GM23248 (cell line): ENCODE measurements around the gene BOD1L2. TPM values are rescaled to one million over a fixed set of nuclear protein-coding genes. Genes with fewer than 3 reads are reported as not detected.

Experiments used
- DNase-seq: peaks from one replicate; pipeline ENCODE4 v3.0.0-alpha.2; 2015
- H2AFZ ChIP-seq: fragments of 200-600 bp; sonication (generic); 2 replicates; pipeline ENCODE4 v1.6.1; 2016; ENCODE audit warnings: antibody characterized with exemption
- H3F3A ChIP-seq: fragments of 200-600 bp; sonication (generic); 2 replicates; pipeline ENCODE4 v1.6.1; 2016; ENCODE audit warnings: mild to moderate bottlenecking, antibody characterized with exemption, mixed run types; ENCODE audit not compliant: insufficient read depth
- H3K27ac ChIP-seq: fragments of 200-600 bp; sonication (generic); 2 replicates; pipeline ENCODE4 v1.5.1; 2016; ENCODE audit warnings: mild to moderate bottlenecking
- H3K27me3 ChIP-seq: fragments of 200-600 bp; sonication (generic); replicated peaks from 2 replicates; pipeline ENCODE4 v1.6.1; 2016; ENCODE audit warnings: mild to moderate bottlenecking; ENCODE audit not compliant: insufficient read depth
- H3K36me3 ChIP-seq: fragments of 200-600 bp; sonication (generic); 2 replicates; pipeline ENCODE4 v1.6.1; 2016; ENCODE audit warnings: low read depth, mild to moderate bottlenecking
- H3K4me1 ChIP-seq: fragments of 200-600 bp; sonication (generic); 2 replicates; pipeline ENCODE4 v1.6.1; 2016; ENCODE audit warnings: mild to moderate bottlenecking; ENCODE audit not compliant: insufficient read depth
- H3K4me2 ChIP-seq: fragments of 200-600 bp; sonication (generic); one replicate; pipeline ENCODE4 v1.6.1; 2016; ENCODE audit warnings: mild to moderate bottlenecking; ENCODE audit not compliant: unreplicated experiment
- H3K4me3 ChIP-seq: fragments of 200-600 bp; sonication (generic); 2 replicates; pipeline ENCODE4 v1.5.1; 2016; ENCODE audit warnings: mild to moderate bottlenecking
- H3K79me2 ChIP-seq: fragments of 200-600 bp; sonication (generic); 2 replicates; pipeline ENCODE4 v1.6.1; 2016; ENCODE audit warnings: mild to moderate bottlenecking; ENCODE audit not compliant: insufficient read depth
- H3K9ac ChIP-seq: fragments of 200-600 bp; sonication (generic); 2 replicates; pipeline ENCODE4 v1.6.1; 2016; ENCODE audit warnings: mild to moderate bottlenecking
- H3K9me2 ChIP-seq: fragments of 200-600 bp; sonication (generic); 2 replicates; pipeline ENCODE4 v1.6.1; 2016; ENCODE audit warnings: mixed run types, mild to moderate bottlenecking, moderate library complexity; ENCODE audit not compliant: insufficient read depth
- H3K9me3 ChIP-seq: fragments of 200-600 bp; sonication (generic); one replicate; pipeline ENCODE4 v1.6.1; 2017; ENCODE audit warnings: low read depth
- H4K20me1 ChIP-seq: fragments of 200-600 bp; sonication (generic); 2 replicates; pipeline ENCODE4 v1.6.0; 2016; ENCODE audit not compliant: insufficient read depth
- EZH2 ChIP-seq: fragments of 200-600 bp; sonication (generic); IDR thresholded peaks from 2 replicates; pipeline ENCODE4 v1.6.1; 2018; ENCODE audit warnings: antibody characterized with exemption, mild to moderate bottlenecking; ENCODE audit not compliant: insufficient read depth, poor library complexity, severe bottlenecking
- EZH2phosphoT487 ChIP-seq: fragments of 200-600 bp; sonication (generic); IDR thresholded peaks from 2 replicates; pipeline ENCODE4 v1.6.1; 2018; ENCODE audit warnings: antibody characterized with exemption, moderate library complexity, mild to moderate bottlenecking, low read depth; ENCODE audit not compliant: insufficient read depth
- WGBS, 2 experiments: methylation state at CpG; one replicate each; pipeline ENCODE4 v1.1.6; 2015 to 2017; ENCODE audit warnings: low lambda C conversion rate in 2 of 2, low coverage in 1 of 2; ENCODE audit errors: missing lambda C conversion rate in 2 of 2; 5-methylcytosine and 5-hydroxymethylcytosine counted together
- in situ Hi-C: fragments of 300-500 bp; cut with MboI; formaldehyde crosslinking; loops from 2 replicates; pipeline ENCODE4 v1.15.0; 2020
- polyA plus RNA-seq: library from polyadenylated mRNA; unstranded; fragments of >200 nt; fragmentation: Nextera tagmentation; extraction: Ambion mirVana; gene quantifications from 2 replicates; pipeline ENCODE4 v1.2.1, GENCODE V29; 2016
- total RNA-seq: library from RNA; depleted of rRNA; stranded (reverse); fragments of >200 nt; shearing (Covaris generic); gene quantifications from 2 replicates; pipeline ENCODE4 v1.2.3, GENCODE V29; 2014

Gene BOD1L2
- total and polyA plus RNA-seq, 2 experiments from 2014 or later, result not detected

GRCh38 chr18:57150828-57151227, 3.9 kb downstream of the BOD1L2 start:
- H3K36me3 ChIP-seq, result no peaks in the 10 kb centered on the region
- no peak overlapping the region for H3K9ac ChIP-seq
- H4K20me1 ChIP-seq, result no peaks in the 10 kb centered on the region
- H3K4me2 ChIP-seq, result no peak overlapping the region
- H3K9me2 ChIP-seq, result no peaks in the 10 kb centered on the region
- no peak for DNase-seq
- H3K27me3 ChIP-seq, result no peaks in the 10 kb centered on the region; the same call in 1 of the 2 replicates
- no peak overlapping the region for H3K27ac ChIP-seq
- in situ Hi-C loops, result no loop called here
- H3K4me3 ChIP-seq, result no peak overlapping the region
- H3K79me2 ChIP-seq, result no peaks in the 10 kb centered on the region
- TF ChIP-seq EZH2phosphoT487, result no peak
- TF ChIP-seq EZH2, result no peak
- H3K9me3 ChIP-seq, result no peaks in the 10 kb centered on the region
- 0 to 1% methylated on average over 6 to 7 of the region's 7 CpGs for WGBS, 2 experiments
- no peaks in the 10 kb centered on the region for H3F3A ChIP-seq
- H3K4me1 ChIP-seq, result no peaks in the 10 kb centered on the region
- H2AFZ ChIP-seq, result no peak overlapping the region

GRCh38 chr18:57154191-57154830, 7.4 kb downstream of the BOD1L2 start:
- WGBS, 2 experiments, result 33 to 36% methylated on average over 13 of the region's 13 CpGs
- no peaks in the 10 kb centered on the region for H3K9me2 ChIP-seq
- DNase-seq, result no peak
- H3K27ac ChIP-seq, result no peak overlapping the region
- no peaks in the 10 kb centered on the region for H3K9me3 ChIP-seq
- in situ Hi-C loops, result no loop called here
- no peaks in the 10 kb centered on the region for H3K4me1 ChIP-seq
- no peaks in the 10 kb centered on the region for H3K36me3 ChIP-seq
- H3K27me3 ChIP-seq, result no peaks in the 10 kb centered on the region; the same call in 1 of the 2 replicates
- H3K9ac ChIP-seq, result no peak overlapping the region
- no peak overlapping the region for H2AFZ ChIP-seq
- no peak overlapping the region for H3K4me2 ChIP-seq
- no peaks in the 10 kb centered on the region for H3F3A ChIP-seq
- no peaks in the 10 kb centered on the region for H4K20me1 ChIP-seq
- no peaks in the 10 kb centered on the region for H3K79me2 ChIP-seq
- TF ChIP-seq EZH2phosphoT487 (no peak), EZH2 (no peak)
- H3K4me3 ChIP-seq, result no peak overlapping the region

- H4K20me1 ChIP-seq, result no peaks in the 10 kb centered on the region
- no peak overlapping the region for H2AFZ ChIP-seq
- no peaks in the 10 kb centered on the region for H3K9me2 ChIP-seq
- H3K4me1 ChIP-seq, result no peaks in the 10 kb centered on the region
- DNase-seq, result no peak
- no peak overlapping the region for H3K9ac ChIP-seq
- no peaks in the 10 kb centered on the region for H3K79me2 ChIP-seq
- H3K4me2 ChIP-seq, result no peak overlapping the region
- no peaks in the 10 kb centered on the region for H3K9me3 ChIP-seq
- H3K36me3 ChIP-seq, result no peaks in the 10 kb centered on the region
- in situ Hi-C loops, result no loop called here
- no peak overlapping the region for H3K4me3 ChIP-seq
- H3K27ac ChIP-seq, result no peak overlapping the region
- no peaks in the 10 kb centered on the region for H3K27me3 ChIP-seq
- WGBS, 2 experiments, result 17 to 20% methylated on average over 6 of the region's 6 CpGs
- no peak for TF ChIP-seq EZH2phosphoT487
- TF ChIP-seq EZH2, result no peak
- H3F3A ChIP-seq, result no peaks in the 10 kb centered on the region
Observed at GRCh38 chr18:57164401-57164800, 17.5 kb downstream of the BOD1L2 start.

- Histone ChIP-seq H3K9me2 (no peaks in the 10 kb centered on the region), H3K4me2 (no peak overlapping the region), H3K79me2 (no peaks in the 10 kb centered on the region), H4K20me1 (no peaks in the 10 kb centered on the region), H3K36me3 (no peaks in the 10 kb centered on the region), H3F3A (no peaks in the 10 kb centered on the region), H3K27me3 (no peaks in the 10 kb centered on the region), H3K27ac (no peak overlapping the region), H3K9ac (no peak overlapping the region), H2AFZ (no peak overlapping the region), H3K4me1 (no peaks in the 10 kb centered on the region), H3K4me3 (no peak overlapping the region), H3K9me3 (no peaks in the 10 kb centered on the region)
- in situ Hi-C loops, result no loop called here
- DNase-seq, result no peak
- no peak for TF ChIP-seq EZH2phosphoT487
- TF ChIP-seq EZH2, result no peak
- 38 to 43% methylated on average over 1 of the region's 1 CpG for WGBS, 2 experiments
Observed at GRCh38 chr18:57167617-57168308, 20.9 kb downstream of the BOD1L2 start.
